ENCODE measurements around the gene MKNK1.

Gene MKNK1

GRCh38 chr1:46557403-46557802 is 46.7 kb downstream of the MKNK1 start:
- DNase-seq, result no peak

GRCh38 chr1:46556822-46557221 is 47.2 kb downstream of the MKNK1 start:
- no peak for DNase-seq

- no peak for DNase-seq
Observed at GRCh38 chr1:46555826-46556619, 48.0 kb downstream of the MKNK1 start.

- no peak for DNase-seq
Observed at GRCh38 chr1:46554597-46555381, 49.3 kb downstream of the MKNK1 start.

- DNase-seq, result no peak
Observed at GRCh38 chr1:46554236-46554596, 49.9 kb downstream of the MKNK1 start.

- no peak for DNase-seq
Observed at GRCh38 chr1:46553506-46553905, 50.6 kb downstream of the MKNK1 start.

- DNase-seq, result no peak
Observed at GRCh38 chr1:46552357-46553237, 51.5 kb downstream of the MKNK1 start.

- no peak for DNase-seq
Observed at GRCh38 chr1:46551597-46552095, 52.4 kb downstream of the MKNK1 start, which contains the start of gene KNCN. Gene KNCN (minus strand): TSS chr1:46551647. CDS start chr1:46551215, 432 bp downstream.

- no peak for DNase-seq
Observed at GRCh38 chr1:46550751-46551231, 53.3 kb downstream of the MKNK1 start.

GRCh38 chr1:46549697-46550681 is 54.1 kb downstream of the MKNK1 start:
- no peak for DNase-seq

- no peak for DNase-seq
Observed at GRCh38 chr1:46547481-46548383, 56.3 kb downstream of the MKNK1 start.

GRCh38 chr1:46546210-46546609 is 57.9 kb downstream of the MKNK1 start:
- DNase-seq, result no peak

- DNase-seq, result no peak
Observed at GRCh38 chr1:46545784-46546183, 58.3 kb downstream of the MKNK1 start.

GRCh38 chr1:46544561-46545240 is 59.4 kb downstream of the MKNK1 start:
- no peak for DNase-seq

- no peak for DNase-seq
Observed at GRCh38 chr1:46543761-46544560, 60.1 kb downstream of the MKNK1 start.

- DNase-seq, result no peak
Observed at GRCh38 chr1:46543382-46543760, 60.7 kb downstream of the MKNK1 start.

- no peak for DNase-seq
Observed at GRCh38 chr1:46539972-46540371, 64.1 kb downstream of the MKNK1 start.

- DNase-seq, result no peak
Observed at GRCh38 chr1:46538147-46538546, 65.9 kb downstream of the MKNK1 start.

GRCh38 chr1:46537651-46538050 is 66.4 kb downstream of the MKNK1 start:
- no peak for DNase-seq
